GM12801 (cell line): ENCODE measurements around the gene ANKRD23.

Experiments used
- TF ChIP-seq, protein P1 (sequence below): IDR thresholded peaks from one replicate; pipeline ENCODE4 v1.5.1; 2011; ENCODE audit warnings: control low read depth; ENCODE audit not compliant: insufficient read length; ENCODE audit errors: extremely low read depth

The ANKRD23 gene

DNA sequence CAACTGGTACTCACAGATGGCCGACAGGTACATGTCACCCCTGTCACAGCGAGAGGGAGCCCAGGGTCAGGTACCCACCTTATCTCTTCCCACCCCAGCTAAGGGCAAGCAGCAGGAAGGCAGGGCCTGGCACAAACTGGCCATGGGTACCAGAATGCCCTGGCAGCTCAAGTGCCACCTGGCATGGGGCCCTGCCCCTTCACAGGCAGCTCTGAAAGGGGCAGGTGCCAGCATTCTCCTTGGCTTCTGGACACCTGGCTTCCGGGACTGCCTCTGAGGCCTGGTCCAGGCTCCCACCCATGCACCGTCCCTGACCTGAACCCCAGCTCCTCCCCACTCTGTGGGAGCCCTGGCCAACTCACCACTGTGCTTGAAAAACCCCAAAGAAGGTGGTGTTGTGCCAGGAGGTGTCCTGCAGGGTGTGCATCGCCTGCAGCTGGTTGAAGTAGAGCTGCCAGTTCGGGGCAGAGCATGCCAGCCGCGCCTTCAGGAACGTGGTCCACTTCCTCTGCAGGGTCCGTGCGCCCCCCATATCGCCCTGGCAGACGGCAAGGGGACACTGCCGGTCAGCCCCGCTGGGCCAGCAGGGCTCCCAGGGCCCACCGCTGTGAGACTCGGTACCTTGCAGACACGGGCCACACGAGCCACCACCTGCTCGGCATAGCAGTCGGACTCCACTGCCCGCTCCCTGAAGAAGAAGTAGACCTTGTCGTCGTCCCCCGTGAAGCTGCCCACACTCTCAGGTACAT, 20.7 kb upstream of the ANKRD23 start:
- TF ChIP-seq, protein P1, sequence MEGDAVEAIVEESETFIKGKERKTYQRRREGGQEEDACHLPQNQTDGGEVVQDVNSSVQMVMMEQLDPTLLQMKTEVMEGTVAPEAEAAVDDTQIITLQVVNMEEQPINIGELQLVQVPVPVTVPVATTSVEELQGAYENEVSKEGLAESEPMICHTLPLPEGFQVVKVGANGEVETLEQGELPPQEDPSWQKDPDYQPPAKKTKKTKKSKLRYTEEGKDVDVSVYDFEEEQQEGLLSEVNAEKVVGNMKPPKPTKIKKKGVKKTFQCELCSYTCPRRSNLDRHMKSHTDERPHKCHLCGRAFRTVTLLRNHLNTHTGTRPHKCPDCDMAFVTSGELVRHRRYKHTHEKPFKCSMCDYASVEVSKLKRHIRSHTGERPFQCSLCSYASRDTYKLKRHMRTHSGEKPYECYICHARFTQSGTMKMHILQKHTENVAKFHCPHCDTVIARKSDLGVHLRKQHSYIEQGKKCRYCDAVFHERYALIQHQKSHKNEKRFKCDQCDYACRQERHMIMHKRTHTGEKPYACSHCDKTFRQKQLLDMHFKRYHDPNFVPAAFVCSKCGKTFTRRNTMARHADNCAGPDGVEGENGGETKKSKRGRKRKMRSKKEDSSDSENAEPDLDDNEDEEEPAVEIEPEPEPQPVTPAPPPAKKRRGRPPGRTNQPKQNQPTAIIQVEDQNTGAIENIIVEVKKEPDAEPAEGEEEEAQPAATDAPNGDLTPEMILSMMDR, result no peak

GRCh38 chr2:96863575-96864342, 19.9 kb upstream of the ANKRD23 start:
- TF ChIP-seq, protein P1, result no peak

GRCh38 chr2:96861074-96861473, 17.3 kb upstream of the ANKRD23 start:
- TF ChIP-seq, protein P1, result no peak

DNA sequence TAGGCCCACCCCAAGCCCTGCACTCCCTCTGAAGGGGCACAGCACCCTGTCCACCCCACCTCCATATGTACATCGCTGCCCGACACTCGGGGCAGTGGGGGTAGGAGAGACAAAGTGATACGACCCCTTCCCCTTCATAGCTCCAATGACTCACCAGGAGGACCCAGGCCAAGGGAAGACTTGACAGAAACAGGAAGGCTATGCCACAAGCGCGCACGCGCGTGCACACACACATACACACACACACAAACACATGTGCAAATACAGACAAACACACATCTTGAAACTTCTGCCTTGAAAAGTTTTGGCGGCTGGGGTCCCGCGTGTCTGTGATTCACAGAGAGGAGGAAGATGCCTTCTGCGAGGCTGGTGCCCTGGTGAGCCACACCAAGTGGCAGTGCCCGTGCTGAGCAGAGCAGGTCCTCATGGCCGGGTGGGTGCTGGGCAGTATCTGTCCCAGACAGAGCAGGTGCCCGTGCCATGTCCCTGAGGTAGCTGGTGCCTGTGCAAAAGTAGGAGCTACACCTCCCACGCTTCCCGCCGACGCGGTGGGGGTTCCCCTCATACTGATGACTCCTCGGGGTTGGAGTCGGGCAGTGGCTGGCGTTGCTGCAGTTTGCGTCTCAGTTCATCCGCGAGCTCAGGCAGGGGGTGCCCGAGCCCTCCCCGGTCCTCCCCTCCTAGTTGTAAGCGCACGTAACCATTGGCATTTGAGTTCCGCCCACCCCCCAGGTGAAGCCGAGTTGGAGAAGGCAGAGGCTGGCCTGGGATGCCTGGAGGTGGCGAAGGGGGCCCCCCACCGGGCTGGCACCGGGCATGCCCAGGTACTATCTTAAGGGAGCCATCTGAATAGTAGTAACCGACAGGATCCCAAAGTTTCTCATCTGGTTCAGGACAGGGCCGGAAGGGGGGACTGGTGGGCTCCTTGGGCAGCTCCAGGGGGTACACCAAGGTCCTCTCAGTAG, 16.5 kb upstream of the ANKRD23 start:
- TF ChIP-seq, protein P1, result no peak

DNA sequence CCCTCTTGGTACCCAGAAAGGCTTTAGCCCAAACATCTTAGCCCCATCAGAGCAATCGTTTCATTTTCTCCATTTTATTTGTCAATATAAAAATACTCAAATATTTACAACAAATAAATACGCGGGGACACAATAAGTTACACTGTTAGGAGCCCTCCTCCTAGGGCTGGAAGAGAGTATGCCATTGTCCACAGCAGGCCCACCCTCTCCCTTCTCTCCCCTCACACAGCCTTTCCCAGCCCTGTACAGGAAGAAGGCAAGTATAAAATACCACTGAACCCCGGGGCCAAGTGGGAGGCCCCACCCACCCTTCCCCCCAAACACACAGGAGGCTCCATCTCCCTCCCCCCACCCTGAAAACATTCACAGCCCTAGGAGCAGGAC, 15.9 kb upstream of the ANKRD23 start:
- TF ChIP-seq, protein P1, result no peak

GRCh38 chr2:96859099-96859649, 15.4 kb upstream of the ANKRD23 start:
- TF ChIP-seq, protein P1, result no peak
